GM12878 (cell line): Measurements from ENCODE around the gene CTIF. TPM values are rescaled to one million over a fixed set of nuclear protein-coding genes. Genes with fewer than 3 reads are reported as not detected.
A peak's percentile ranks its signal among the peaks of the same experiment; 100 is the strongest.

Experiments
- BCL11A ChIP-seq: IDR thresholded peaks from 2 replicates; pipeline ENCODE4 v1.6.1; 2011; ENCODE audit warnings: low read depth, low read length
- BHLHE40 ChIP-seq, 2 experiments: fragments of 450-650 bp in 1 of 2; IDR thresholded peaks; 2 replicates each; pipeline ENCODE4 v1.6.1; 2011 to 2017; ENCODE audit warnings: low read depth in 2 of 2, borderline replicate concordance in 1 of 2, improper control_type of control experiment in 1 of 2, low read length in 1 of 2, mild to moderate bottlenecking in 1 of 2
- CHD1 ChIP-seq: IDR thresholded peaks from 2 replicates; pipeline ENCODE4 v1.6.1; 2012; ENCODE audit warnings: low read depth, low read length, improper control_type of control experiment
- DPF2 ChIP-seq: fragments of 450-650 bp; IDR thresholded peaks from 2 replicates; pipeline ENCODE4 v1.6.1; 2017; ENCODE audit warnings: mild to moderate bottlenecking
- JUND ChIP-seq: IDR thresholded peaks from 2 replicates; pipeline ENCODE4 v1.6.1; 2012; ENCODE audit warnings: low read depth, mild to moderate bottlenecking, low read length, improper control_type of control experiment, moderate library complexity
- MTA2 ChIP-seq: fragments of 450-650 bp; IDR thresholded peaks from 2 replicates; pipeline ENCODE4 v1.6.1; 2016; ENCODE audit warnings: low read depth, mild to moderate bottlenecking, moderate library complexity
- PAX5 ChIP-seq: IDR thresholded peaks from 2 replicates; pipeline ENCODE4 v1.6.1; 2011; ENCODE audit warnings: low read depth, low read length, borderline replicate concordance
- RAD51 ChIP-seq: fragments of 450-650 bp; IDR thresholded peaks from 2 replicates; pipeline ENCODE4 v1.6.1; 2016; ENCODE audit warnings: moderate library complexity, mild to moderate bottlenecking, inconsistent platforms
- REST ChIP-seq: IDR thresholded peaks from 2 replicates; pipeline ENCODE4 v1.6.1; 2012; ENCODE audit warnings: mild to moderate bottlenecking, low read depth, low read length
- SIX5 ChIP-seq: IDR thresholded peaks from 2 replicates; pipeline ENCODE4 v1.6.1; 2011; ENCODE audit warnings: mild to moderate bottlenecking, low read depth, low read length, moderate library complexity; ENCODE audit not compliant: severe bottlenecking
- SREBF1 ChIP-seq: IDR thresholded peaks from 2 replicates; pipeline ENCODE4 v1.6.1; 2012; ENCODE audit warnings: mild to moderate bottlenecking, low read length
- USF1 ChIP-seq: IDR thresholded peaks from 2 replicates; pipeline ENCODE4 v1.6.1; 2011; ENCODE audit warnings: borderline replicate concordance, low read depth, mild to moderate bottlenecking, moderate library complexity, mixed read lengths, low read length; ENCODE audit not compliant: insufficient read depth; ENCODE audit errors: extremely low read length
- USF2 ChIP-seq: IDR thresholded peaks from 2 replicates; pipeline ENCODE4 v1.6.1; 2011; ENCODE audit warnings: low read depth, low read length, improper control_type of control experiment, borderline replicate concordance
- ZBTB11 ChIP-seq: fragments of 450-650 bp; formaldehyde crosslinking; IDR thresholded peaks from 2 replicates; pipeline ENCODE4 v1.5.0; 2022; ENCODE audit warnings: mild to moderate bottlenecking, missing genetic modification characterization
- polyA plus RNA-seq, 11 experiments: library from polyadenylated mRNA; depleted of rRNA in 4 of 11; unstranded in 6 of 11; stranded (reverse) in 5 of 11; fragments of >200 nt; fragmentation: Nextera tagmentation in 4 of 11; fragmentation: Illumina TruSeq in 1 of 11; extraction: Ambion mirVana in 4 of 11; extraction: Trizol in 1 of 11; gene quantifications; 1 replicate in 1 of 11; 2 replicates in 10 of 11; pipeline versions ENCODE4 v1.2.1 to v1.2.3, GENCODE V29; 2011 to 2016; ENCODE audit warnings: inconsistent platforms in 2 of 11, missing spikeins in 2 of 11, low read depth in 1 of 11
- total RNA-seq, 4 experiments: library from RNA; depleted of rRNA in 3 of 4; stranded (reverse); fragments of >200 nt in 3 of 4; fragmentation: Illumina TruSeq in 1 of 4; extraction: Trizol in 1 of 4; gene quantifications; 2 replicates each; pipeline versions ENCODE4 v1.2.1 to v1.2.3, GENCODE V29; 2013 to 2021
- TF ChIP-seq, protein P1 (sequence below): fragments of 450-650 bp; IDR thresholded peaks from 2 replicates; pipeline ENCODE4 v1.6.1; 2018; ENCODE audit warnings: mild to moderate bottlenecking, low read depth, moderate library complexity; ENCODE audit not compliant: partially characterized antibody

Gene CTIF
- total and polyA plus RNA-seq, 10 of the 15 experiments (the other 5 are each of a cell fraction or from before 2014, with no cell fraction given), result 0.06 to 11.6 (median 2.5) TPM

DNA sequence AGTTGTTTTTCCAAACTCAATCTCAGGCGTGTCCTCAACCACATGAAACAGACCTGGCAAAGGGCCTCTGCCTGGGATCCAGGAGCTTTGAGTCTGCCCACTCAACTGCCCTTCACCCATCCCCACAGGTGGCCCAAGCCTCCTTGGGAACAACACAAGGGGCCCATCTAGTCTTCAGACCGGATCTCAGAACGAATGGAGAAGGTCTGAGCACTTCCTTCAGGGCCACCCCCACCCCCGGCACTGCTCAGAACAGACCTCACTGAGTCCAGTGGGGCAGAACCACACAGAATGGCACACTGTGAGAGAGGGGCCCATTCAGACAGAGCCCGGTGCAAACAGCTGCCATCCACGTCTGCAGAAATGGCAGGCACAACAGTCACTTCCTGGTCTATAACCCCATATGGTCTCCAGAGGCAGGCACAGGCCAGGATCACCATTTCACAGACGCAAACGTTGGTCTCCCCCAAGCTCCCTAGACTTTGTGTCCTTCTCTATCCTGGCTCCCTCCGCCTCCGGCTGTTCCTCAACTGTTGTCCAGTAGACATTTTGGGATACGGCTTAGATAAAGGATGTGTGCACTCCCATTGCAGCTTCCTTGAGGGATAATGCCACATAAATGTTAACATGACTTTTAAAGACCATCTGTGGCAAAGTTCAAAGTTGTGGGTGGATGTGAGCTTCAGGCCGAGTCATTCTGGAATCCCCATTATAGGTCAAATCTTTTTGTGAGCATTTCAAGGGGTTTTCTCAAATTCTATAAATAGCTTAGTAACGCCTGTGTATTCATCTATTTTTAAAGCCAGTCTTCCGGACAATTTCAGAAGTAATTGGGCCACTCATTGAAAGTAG, 262.3 kb downstream of the CTIF start (continued):
- TF ChIP-seq, protein P1, sequence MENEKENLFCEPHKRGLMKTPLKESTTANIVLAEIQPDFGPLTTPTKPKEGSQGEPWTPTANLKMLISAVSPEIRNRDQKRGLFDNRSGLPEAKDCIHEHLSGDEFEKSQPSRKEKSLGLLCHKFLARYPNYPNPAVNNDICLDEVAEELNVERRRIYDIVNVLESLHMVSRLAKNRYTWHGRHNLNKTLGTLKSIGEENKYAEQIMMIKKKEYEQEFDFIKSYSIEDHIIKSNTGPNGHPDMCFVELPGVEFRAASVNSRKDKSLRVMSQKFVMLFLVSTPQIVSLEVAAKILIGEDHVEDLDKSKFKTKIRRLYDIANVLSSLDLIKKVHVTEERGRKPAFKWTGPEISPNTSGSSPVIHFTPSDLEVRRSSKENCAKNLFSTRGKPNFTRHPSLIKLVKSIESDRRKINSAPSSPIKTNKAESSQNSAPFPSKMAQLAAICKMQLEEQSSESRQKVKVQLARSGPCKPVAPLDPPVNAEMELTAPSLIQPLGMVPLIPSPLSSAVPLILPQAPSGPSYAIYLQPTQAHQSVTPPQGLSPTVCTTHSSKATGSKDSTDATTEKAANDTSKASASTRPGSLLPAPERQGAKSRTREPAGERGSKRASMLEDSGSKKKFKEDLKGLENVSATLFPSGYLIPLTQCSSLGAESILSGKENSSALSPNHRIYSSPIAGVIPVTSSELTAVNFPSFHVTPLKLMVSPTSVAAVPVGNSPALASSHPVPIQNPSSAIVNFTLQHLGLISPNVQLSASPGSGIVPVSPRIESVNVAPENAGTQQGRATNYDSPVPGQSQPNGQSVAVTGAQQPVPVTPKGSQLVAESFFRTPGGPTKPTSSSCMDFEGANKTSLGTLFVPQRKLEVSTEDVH, result no peak
- peak; percentile 85 for TF ChIP-seq DPF2
- TF ChIP-seq RAD51, result no peak
- TF ChIP-seq USF1, result no peak
- peak; percentile 73; the same call in 1 of the 2 replicates for TF ChIP-seq JUND
- TF ChIP-seq PAX5, result peak; percentile 77
- TF ChIP-seq ZBTB11 (CRISPR knock-in tag), result no peak
- no peak for TF ChIP-seq SREBF1
- TF ChIP-seq CHD1, result no peak
- TF ChIP-seq BCL11A, result peak; percentile 90
- no peak for TF ChIP-seq USF2
- TF ChIP-seq BHLHE40 (IDR thresholded peaks at IDR 0.05; ENCODE audit: borderline replicate concordance in 1 of 2, low read depth in 2 of 2, low read length in 1 of 2), result peak; percentile 30 to 67; a peak in 2 of 4 replicates
- TF ChIP-seq MTA2, result peak; percentile 90
- no peak for TF ChIP-seq SIX5
- TF ChIP-seq REST, result no peak; the same call in 1 of the 2 replicates
